ENCODE results near the gene RNF19B. TPM values are rescaled to one million over a fixed set of nuclear protein-coding genes. Genes with fewer than 3 reads are reported as not detected.

Gene RNF19B
- total RNA-seq, 3 donors from 2014 or later (not counting 1 experiment from before 2014, with no cell fraction given) = 44.2 to 110 (median 54.3) TPM

- intact Hi-C loops (cut with micrococcal nuclease) = no loop called here
- Mint-ChIP-seq H3K9me3 (no peaks in the 10 kb centered on the region), H3K4me1 (peaks cover 8 to 9% of the 10 kb centered on the region in 2 donors), H3K4me3 (no peak overlapping the region), H3K36me3 (no peaks in the 10 kb centered on the region), H3K27ac (no peak overlapping the region), H3K27me3 (ENCODE audit: low read depth in 2 of 2) (peaks cover 28 to 46% of the 10 kb centered on the region in 2 donors)
- Histone ChIP-seq H3K4me3 (ENCODE audit: low read length) (no peak overlapping the region), H3K4me1 (ENCODE audit: control insufficient read depth, insufficient read depth, low read length) (peaks cover 12% of the 10 kb centered on the region), H3K27ac (ENCODE audit: low read length) (no peak overlapping the region), H3K9me3 (ENCODE audit: control insufficient read depth, insufficient read depth, low read length) (no peaks in the 10 kb centered on the region), H3K27me3 (ENCODE audit: control insufficient read depth, insufficient read depth, low read length) (peaks cover 44% of the 10 kb centered on the region), H3K36me3 (ENCODE audit: control insufficient read depth, insufficient read depth, low read length) (no peaks in the 10 kb centered on the region)
- ATAC-seq (no peak), DNase-seq (no peak)
- TF ChIP-seq CTCF (IDR thresholded peaks at IDR 0.05) = no peak
- WGBS (ENCODE audit: insufficient coverage) = 91% methylated on average over 9 of the region's 12 CpGs
These were observed 48.6 kb downstream of the RNF19B start for GRCh38 chr1:32915766-32916706.

GRCh38 chr1:32910319-32910718 lies 54.3 kb downstream of the RNF19B start:
- Histone ChIP-seq H3K4me1 (ENCODE audit: control insufficient read depth, insufficient read depth, low read length) (no peaks in the 10 kb centered on the region), H3K4me3 (ENCODE audit: low read length) (no peak overlapping the region), H3K9me3 (ENCODE audit: control insufficient read depth, insufficient read depth, low read length) (no peaks in the 10 kb centered on the region), H3K36me3 (ENCODE audit: control insufficient read depth, insufficient read depth, low read length) (no peaks in the 10 kb centered on the region), H3K27ac (ENCODE audit: low read length) (no peak overlapping the region), H3K27me3 (ENCODE audit: control insufficient read depth, insufficient read depth, low read length) (no peaks in the 10 kb centered on the region)
- 94% methylated on average over 3 of the region's 5 CpGs for WGBS (ENCODE audit: insufficient coverage)
- Mint-ChIP-seq H3K36me3 (no peaks in the 10 kb centered on the region), H3K4me3 (no peak overlapping the region), H3K4me1 (no peaks in the 10 kb centered on the region), H3K27me3 (ENCODE audit: low read depth in 2 of 2) (peaks cover 8 to 17% of the 10 kb centered on the region in 2 donors), H3K9me3 (no peaks in the 10 kb centered on the region), H3K27ac (no peak overlapping the region)
- no peak for TF ChIP-seq CTCF (IDR thresholded peaks at IDR 0.05)
- intact Hi-C loops (cut with micrococcal nuclease) = no loop called here
- no peak for ATAC-seq
- DNase-seq = no peak

DNA sequence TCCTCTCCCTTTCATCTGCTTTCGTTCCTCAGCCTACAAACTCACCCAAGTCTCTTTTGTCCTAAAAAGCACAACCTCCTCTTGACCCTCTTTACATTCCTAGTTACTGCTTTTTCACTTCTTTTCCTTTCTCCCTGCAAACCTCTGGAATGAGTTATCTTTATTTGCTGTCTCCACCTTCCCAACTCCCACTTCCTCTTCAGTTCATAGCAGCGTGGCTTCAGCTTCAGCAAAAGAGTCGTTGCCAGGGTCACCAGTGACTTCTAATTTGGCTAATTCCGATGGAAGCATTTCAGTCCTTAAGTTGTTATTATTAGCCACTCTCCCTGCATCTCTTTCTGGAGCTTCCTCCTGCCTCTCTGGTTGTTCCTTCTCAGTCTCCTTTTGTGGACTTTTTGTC lies 57.2 kb downstream of the RNF19B start:
- Histone ChIP-seq H3K36me3 (ENCODE audit: control insufficient read depth, insufficient read depth, low read length) (no peaks in the 10 kb centered on the region), H3K4me3 (ENCODE audit: low read length) (no peak overlapping the region), H3K27ac (ENCODE audit: low read length) (no peak overlapping the region), H3K4me1 (ENCODE audit: control insufficient read depth, insufficient read depth, low read length) (no peaks in the 10 kb centered on the region), H3K9me3 (ENCODE audit: control insufficient read depth, insufficient read depth, low read length) (no peaks in the 10 kb centered on the region), H3K27me3 (ENCODE audit: control insufficient read depth, insufficient read depth, low read length) (peaks cover 3% of the 10 kb centered on the region)
- Mint-ChIP-seq H3K27ac (no peak overlapping the region), H3K4me1 (no peaks in the 10 kb centered on the region), H3K4me3 (no peak overlapping the region), H3K9me3 (no peaks in the 10 kb centered on the region), H3K27me3 (ENCODE audit: low read depth in 2 of 2) (peaks cover 7 to 19% of the 10 kb centered on the region in 2 donors), H3K36me3 (no peaks in the 10 kb centered on the region)
- TF ChIP-seq CTCF (IDR thresholded peaks at IDR 0.05) = no peak
- intact Hi-C loops (cut with micrococcal nuclease) = no loop called here
- DNase-seq = no peak
- no peak for ATAC-seq
- WGBS (ENCODE audit: insufficient coverage) = 38% methylated on average over 4 of the region's 4 CpGs

All from natural killer cell (primary cell).